Neutrophil (primary cell): ENCODE data around the gene RAMP1.

Experiments used
- H3K27ac ChIP-seq: fragments of 200-600 bp; sonication (generic); 2 replicates; pipeline ENCODE4 v1.5.1; 2016; ENCODE audit warnings: mild to moderate bottlenecking, moderate library complexity
- H3K27me3 ChIP-seq: fragments of 200-600 bp; sonication (generic); 2 replicates; pipeline ENCODE4 v1.6.0; 2016; ENCODE audit warnings: mild to moderate bottlenecking
- H3K36me3 ChIP-seq: fragments of 200-600 bp; sonication (generic); 2 replicates; pipeline ENCODE4 v1.5.1; 2017
- H3K4me1 ChIP-seq, 2 experiments: fragments of 200-600 bp in 1 of 2; sonication (generic) in 1 of 2; 1 replicate in 1 of 2; 2 replicates in 1 of 2; pipeline versions ENCODE4 v1.5.1 to v1.6.1; 2013 to 2016; ENCODE audit warnings: low read depth in 1 of 2, low read length in 1 of 2, mild to moderate bottlenecking in 1 of 2, moderate library complexity in 1 of 2; ENCODE audit not compliant: control insufficient read depth in 1 of 2, insufficient read depth in 1 of 2
- H3K4me3 ChIP-seq, 2 experiments: fragments of 200-600 bp in 1 of 2; sonication (generic) in 1 of 2; 1 replicate in 1 of 2; 2 replicates in 1 of 2; pipeline ENCODE4 v1.5.1; 2013 to 2016; ENCODE audit warnings: low read depth in 1 of 2, low read length in 1 of 2, mild to moderate bottlenecking in 1 of 2, moderate library complexity in 1 of 2
- H3K9me3 ChIP-seq: fragments of 200-600 bp; sonication (generic); 2 replicates; pipeline ENCODE4 v1.5.1; 2016
- CTCF ChIP-seq: fragments of 200-600 bp; sonication (generic); IDR thresholded peaks from 2 replicates; pipeline ENCODE4 v1.5.1; 2016; ENCODE audit warnings: antibody characterized with exemption

The RAMP1 gene

GRCh38 chr2:237927135-237927534 is 67.7 kb downstream of the RAMP1 start:
- H3K9me3 ChIP-seq = no peaks in the 10 kb centered on the region
- no peaks in the 10 kb centered on the region for H3K36me3 ChIP-seq

GRCh38 chr2:237927986-237928385 is 68.6 kb downstream of the RAMP1 start:
- no peak for TF ChIP-seq CTCF
- peaks cover 7% of the 10 kb centered on the region for H3K27me3 ChIP-seq
- H3K36me3 ChIP-seq = no peaks in the 10 kb centered on the region
- peaks cover 4 to 6% of the 10 kb centered on the region in 2 experiments for H3K4me1 ChIP-seq
- no peak overlapping the region for H3K27ac ChIP-seq
- no peaks in the 10 kb centered on the region for H3K9me3 ChIP-seq
- H3K4me3 ChIP-seq = no peak overlapping the region

More at GRCh38 chr2:237927135-237927534, 67.7 kb downstream of the RAMP1 start:
- Histone ChIP-seq H3K27ac (no peak overlapping the region), H3K27me3 (peaks cover 15% of the 10 kb centered on the region), H3K4me1 (peaks cover 4 to 9% of the 10 kb centered on the region in 2 experiments), H3K4me3 (no peak overlapping the region)
- TF ChIP-seq CTCF = no peak

- Histone ChIP-seq H3K36me3 (no peaks in the 10 kb centered on the region), H3K4me1 (no peaks in the 10 kb centered on the region), H3K9me3 (no peaks in the 10 kb centered on the region), H3K4me3 (no peak overlapping the region), H3K27ac (no peak overlapping the region), H3K27me3 (peaks cover 4% of the 10 kb centered on the region)
- no peak for TF ChIP-seq CTCF
Measured at GRCh38 chr2:237929979-237930378, 70.6 kb downstream of the RAMP1 start.

- Histone ChIP-seq H3K36me3 (no peaks in the 10 kb centered on the region), H3K4me1 (no peaks in the 10 kb centered on the region), H3K27me3 (peaks cover 4% of the 10 kb centered on the region), H3K27ac (no peak overlapping the region), H3K4me3 (no peak overlapping the region), H3K9me3 (no peaks in the 10 kb centered on the region)
- no peak for TF ChIP-seq CTCF
Measured at GRCh38 chr2:237931205-237931721, 71.8 kb downstream of the RAMP1 start.

GRCh38 chr2:237932731-237933131 is 73.3 kb downstream of the RAMP1 start:
- no peak overlapping the region for H3K27ac ChIP-seq
- no peaks in the 10 kb centered on the region for H3K4me1 ChIP-seq
- peaks cover 4% of the 10 kb centered on the region for H3K27me3 ChIP-seq
- no peaks in the 10 kb centered on the region for H3K9me3 ChIP-seq
- no peak for TF ChIP-seq CTCF
- H3K36me3 ChIP-seq = no peaks in the 10 kb centered on the region
- H3K4me3 ChIP-seq = no peak overlapping the region

GRCh38 chr2:237934186-237934585 is 74.8 kb downstream of the RAMP1 start:
- Histone ChIP-seq H3K27ac (no peak overlapping the region), H3K4me1 (no peaks in the 10 kb centered on the region), H3K36me3 (no peaks in the 10 kb centered on the region), H3K27me3 (no peaks in the 10 kb centered on the region), H3K9me3 (no peaks in the 10 kb centered on the region), H3K4me3 (no peak overlapping the region)
- TF ChIP-seq CTCF = no peak
